AG08395 (cell line): ENCODE measurements around the gene DUSP10.

Experiments
- DNase-seq: peaks from one replicate; pipeline ENCODE4 v3.0.0; 2012; ENCODE audit warnings: mixed read lengths, low spot score

The DUSP10 gene

GRCh38 chr1:221695301-221695700 lies 46.6 kb downstream of the DUSP10 start:
- DNase-seq: no peak

GRCh38 chr1:221694109-221694508 lies 47.8 kb downstream of the DUSP10 start:
- no peak for DNase-seq

- no peak for DNase-seq
These were observed 48.8 kb downstream of the DUSP10 start for GRCh38 chr1:221693087-221693486.

DNA sequence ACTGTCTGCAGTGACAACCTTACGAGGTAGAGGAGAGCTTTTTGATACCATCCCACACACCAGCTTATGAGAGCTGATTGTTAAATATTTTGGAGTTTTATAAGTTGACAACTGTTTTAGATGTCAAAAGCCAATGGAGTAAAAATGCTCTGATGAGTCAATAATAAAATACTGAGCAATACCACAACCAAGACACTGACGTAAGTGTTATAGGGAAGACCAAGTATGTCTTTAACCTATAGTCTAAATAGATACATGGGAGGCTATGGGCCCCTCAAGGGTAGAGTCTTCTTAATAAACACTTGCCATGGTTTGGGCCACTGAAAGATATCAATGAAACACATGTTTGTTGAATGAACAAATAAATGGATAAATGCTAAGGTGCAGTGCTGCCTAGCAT lies 49.2 kb downstream of the DUSP10 start:
- no peak for DNase-seq

DNA sequence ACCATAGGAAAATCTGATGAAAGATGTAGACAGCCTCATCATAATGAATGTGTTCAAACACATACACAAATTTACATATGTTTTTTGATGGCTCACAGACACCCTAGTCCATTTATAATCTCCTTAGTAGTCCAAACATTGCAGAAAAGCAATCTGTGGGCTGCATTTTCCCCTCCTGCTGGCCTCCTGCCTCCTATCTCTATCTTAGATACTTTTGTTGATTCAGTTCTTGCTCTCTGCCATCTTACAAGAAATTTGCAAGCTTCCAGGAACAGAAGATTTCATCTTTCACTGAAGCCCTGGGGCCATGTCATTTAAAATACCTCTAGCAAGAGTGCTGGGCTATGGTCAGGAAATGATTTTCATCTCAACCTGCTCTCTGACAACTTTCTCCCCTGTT lies 50.6 kb downstream of the DUSP10 start:
- DNase-seq: no peak

DNA sequence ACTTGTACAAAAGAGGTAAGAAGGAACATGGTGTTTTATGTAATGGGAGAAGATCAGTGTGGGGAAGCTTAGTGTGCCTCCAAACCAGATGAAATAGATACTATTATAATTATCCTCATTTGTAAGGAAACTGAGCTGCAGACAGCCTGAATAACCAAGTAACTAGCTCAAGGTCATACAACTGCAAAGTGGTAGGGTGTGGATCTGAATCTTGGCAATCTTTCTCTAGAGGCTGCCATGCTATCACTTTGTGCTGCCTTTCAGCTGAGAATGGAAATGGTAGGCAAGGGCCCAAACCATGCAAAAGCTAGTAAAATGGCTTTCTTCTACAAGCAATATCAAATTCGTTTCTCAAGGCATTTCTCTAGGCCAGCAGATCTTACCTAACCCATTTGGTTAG lies 51.0 kb downstream of the DUSP10 start:
- no peak for DNase-seq

- DNase-seq: no peak
These were observed 52.8 kb downstream of the DUSP10 start for GRCh38 chr1:221689138-221689537.

DNA sequence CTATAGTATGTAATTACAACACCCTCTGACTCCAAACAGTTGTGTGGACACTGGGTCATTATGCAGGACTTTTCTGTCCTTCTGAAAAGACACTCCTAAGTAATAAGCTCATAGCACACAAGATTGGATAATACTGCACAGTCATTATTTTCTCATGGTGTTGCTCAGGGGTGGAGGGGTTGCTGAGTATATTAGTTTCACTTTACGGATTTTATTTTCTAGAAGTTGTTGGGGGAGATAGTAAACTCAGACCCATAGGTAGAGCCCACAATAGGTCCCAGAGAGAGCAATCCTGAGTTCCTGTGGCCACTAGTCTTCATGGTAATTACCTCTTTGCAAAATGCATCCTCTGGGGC lies 53.4 kb downstream of the DUSP10 start:
- no peak for DNase-seq

DNA sequence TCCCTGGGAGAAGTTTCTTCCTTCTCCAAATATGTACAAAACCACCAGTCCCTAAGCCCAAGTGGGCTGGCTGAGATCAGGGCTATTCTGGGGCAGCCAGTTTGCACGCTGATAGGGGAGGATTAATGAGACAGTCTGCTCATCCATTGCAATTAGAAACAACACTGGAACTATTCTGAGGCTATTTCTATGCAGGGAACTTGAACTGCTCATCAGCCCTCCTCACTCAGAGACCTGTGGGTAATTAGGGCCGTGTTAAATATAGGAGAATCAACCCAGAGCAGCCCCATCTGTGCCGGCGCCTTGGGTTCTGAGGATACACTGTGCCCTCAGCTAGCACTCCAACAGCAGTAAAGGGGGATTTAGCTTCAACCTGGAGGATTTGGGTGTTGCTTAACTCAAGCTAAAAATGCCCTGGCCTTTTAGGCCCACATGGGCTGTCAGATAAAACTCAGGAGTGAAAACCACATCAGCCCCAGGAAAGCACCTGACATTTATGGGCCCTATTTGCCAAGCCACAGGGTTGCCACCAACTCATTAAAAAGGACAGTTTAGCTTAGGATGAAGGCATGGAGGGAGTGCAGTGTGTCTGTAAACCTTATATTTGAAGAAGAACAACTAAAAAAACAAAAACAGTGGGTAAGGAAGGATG lies 53.9 kb downstream of the DUSP10 start:
- no peak for DNase-seq

DNA sequence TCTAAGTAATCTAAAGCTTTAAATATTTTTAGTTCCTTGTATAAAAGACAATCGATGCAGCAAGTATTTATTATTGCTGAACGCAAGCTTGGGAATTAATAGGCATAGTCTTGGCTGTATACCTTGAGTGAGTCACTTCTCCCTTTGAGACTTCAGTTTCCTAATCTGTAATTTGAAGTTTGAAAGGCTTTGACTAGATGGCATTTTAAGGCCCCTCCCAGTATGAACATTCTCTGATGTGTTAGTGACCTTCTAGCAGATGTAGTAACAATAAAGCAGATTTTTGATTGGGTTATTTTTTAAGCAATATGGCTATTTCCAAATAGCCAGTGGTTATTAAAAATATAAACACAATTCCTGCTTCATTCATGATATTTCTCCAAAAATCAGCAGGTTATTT lies 58.2 kb downstream of the DUSP10 start:
- DNase-seq: no peak

DNA sequence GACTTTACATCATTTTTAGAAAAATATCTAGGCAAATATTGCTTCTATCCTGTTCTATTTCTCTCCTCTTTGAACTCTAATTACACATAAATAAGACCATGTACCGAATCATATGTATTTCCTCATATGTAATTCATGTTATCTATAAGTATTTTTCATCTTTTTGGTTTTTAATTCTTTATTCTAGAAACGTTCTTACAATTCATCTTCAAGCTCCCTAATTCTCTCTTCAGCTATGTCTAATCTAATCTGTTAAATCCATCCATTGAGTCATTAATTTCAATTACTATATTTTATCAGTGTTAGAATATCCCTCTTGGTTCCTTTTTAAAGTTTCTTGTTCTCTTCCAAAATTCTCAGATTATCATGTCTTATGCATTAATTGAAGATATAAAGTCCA lies 61.8 kb downstream of the DUSP10 start:
- no peak for DNase-seq

- no peak for DNase-seq
These were observed 63.9 kb downstream of the DUSP10 start for GRCh38 chr1:221678014-221678413.

DNA sequence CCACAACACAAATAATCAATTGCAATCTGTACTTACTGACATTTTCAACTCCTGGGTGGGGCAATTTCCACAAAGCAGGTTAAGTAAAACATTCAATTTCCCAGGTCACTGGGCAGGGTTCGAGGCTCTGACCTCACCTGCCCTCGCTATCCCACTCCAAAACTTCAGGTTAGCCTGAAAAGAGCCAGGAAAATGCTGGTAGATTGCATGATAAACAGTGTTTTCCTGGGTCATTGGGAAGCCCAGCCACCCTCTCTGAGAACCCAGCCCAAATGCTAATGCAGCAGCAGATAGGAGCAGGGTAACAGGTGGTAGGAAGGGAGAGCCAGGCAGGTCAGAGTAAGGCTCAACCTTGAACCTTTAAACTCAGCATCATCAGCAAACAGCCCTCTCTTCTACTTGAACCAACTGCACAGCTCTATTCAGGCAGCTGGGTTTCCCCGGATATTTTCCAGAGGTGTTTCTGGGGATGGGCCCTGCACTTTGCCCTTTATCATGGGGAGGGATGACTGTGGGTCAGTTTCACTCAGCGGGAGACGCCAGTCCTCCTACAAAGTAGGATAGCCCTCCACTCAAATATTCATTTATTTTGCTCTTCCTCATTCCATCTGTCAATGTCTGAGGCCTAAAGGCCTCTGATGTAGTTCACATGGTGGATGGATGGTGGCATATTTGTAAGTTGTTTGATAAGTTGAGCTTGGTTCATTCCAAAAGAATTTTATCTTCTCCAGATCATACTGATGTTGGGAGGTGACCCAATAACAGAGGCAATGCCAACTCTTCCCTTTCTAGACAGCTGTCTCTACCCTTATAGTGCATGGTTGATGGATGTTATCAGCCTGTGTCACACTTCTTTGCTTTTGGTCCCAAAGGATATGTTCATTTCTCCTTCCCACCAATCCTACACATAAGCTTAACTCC lies 65.7 kb downstream of the DUSP10 start:
- DNase-seq: no peak

- no peak for DNase-seq
These were observed 68.9 kb downstream of the DUSP10 start for GRCh38 chr1:221672965-221673364.

DNA sequence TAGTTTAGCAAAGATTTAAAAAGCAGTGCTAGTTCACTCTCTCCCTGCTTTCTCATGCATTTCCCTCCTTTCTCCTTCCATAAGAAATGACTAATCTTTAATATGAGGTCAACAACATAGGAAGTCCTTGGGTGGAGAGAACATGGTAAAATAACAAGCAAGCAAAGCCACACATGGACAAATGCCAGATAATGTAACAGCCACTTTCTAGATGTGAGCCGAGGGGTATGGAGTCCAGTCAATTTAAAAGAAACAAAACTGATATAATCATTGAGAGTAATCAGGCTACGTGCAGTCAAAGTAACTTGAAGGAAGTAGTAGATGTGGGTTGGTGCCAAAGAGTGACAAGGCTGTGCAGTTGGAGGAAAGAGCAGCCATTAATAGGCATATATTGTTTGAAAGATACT lies 69.6 kb downstream of the DUSP10 start:
- peak; percentile 31 for DNase-seq

- DNase-seq: peak; percentile 55
These were observed 71.8 kb downstream of the DUSP10 start for GRCh38 chr1:221670081-221670480.

DNA sequence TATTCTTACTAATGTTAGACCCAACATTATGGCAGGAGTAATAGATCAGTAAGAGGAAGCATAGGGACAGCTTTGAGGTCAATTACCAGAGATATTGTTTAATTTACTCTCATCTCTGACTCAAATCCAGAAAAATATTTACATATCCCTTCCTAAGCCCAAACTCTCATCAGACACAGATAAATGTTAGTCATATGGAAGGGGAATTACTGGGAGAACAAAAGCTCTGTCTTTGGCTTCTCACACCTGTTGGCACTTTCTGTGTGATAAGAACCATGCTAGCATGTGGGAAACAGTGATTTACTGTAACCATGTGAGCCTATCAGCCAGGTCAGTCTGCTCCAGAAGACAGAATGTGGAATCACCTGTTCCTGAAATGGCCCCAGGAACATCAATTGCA lies 72.4 kb downstream of the DUSP10 start:
- no peak for DNase-seq

GRCh38 chr1:221667504-221667903 lies 74.4 kb downstream of the DUSP10 start:
- peak; percentile 60 for DNase-seq

- DNase-seq: no peak
These were observed 77.6 kb downstream of the DUSP10 start for GRCh38 chr1:221664253-221664652.

GRCh38 chr1:221663321-221663720 lies 78.6 kb downstream of the DUSP10 start:
- DNase-seq: peak; percentile 7

DNA sequence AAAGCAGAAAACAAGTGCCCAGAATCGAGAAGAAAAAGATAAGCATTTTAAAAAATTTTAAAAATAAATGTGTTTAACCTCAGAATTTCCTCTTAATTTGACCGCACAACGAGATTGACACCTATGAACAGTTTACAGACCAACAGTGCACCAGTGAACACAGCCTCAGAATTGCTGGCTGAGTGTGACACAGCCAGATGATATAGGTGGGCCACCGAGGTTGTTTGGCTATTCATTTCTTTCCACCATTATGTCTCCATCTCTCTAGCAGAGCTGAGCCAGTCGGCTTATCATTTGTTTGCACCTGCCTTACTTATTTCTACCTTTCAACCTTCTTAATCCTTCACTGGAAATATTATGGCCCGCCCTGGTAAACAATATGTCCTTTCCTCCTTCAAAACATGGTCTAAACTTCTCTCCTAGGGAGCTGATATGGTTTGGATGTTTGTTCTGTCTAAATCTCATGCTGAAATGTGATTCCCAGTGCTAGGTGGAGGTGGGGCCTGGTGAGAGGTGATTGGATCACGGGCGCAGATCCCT lies 86.1 kb downstream of the DUSP10 start:
- no peak for DNase-seq
